Neuronal stem cell (in vitro differentiated cells): ENCODE measurements around the gene ALDH2.
"Not testable (repeated sequence)": the region's sequence is repeated elsewhere in the genome, so short reads cannot be mapped to it uniquely, and the experiment has no call there.

Experiments used
- DNase-seq: peaks from one replicate; pipeline ENCODE4 v3.0.0-alpha.2; 2013; ENCODE audit warnings: low spot score
- H2AFZ ChIP-seq: one replicate; pipeline ENCODE4 v1.6.1; 2013; ENCODE audit warnings: mild to moderate bottlenecking, low read length, inconsistent platforms
- H2AK5ac ChIP-seq: 2 replicates; pipeline ENCODE4 v1.6.1; 2013; ENCODE audit warnings: low read depth, mild to moderate bottlenecking, inconsistent platforms, low read length, moderate library complexity, mixed read lengths
- H2BK120ac ChIP-seq: 2 replicates; pipeline ENCODE4 v1.6.1; 2013; ENCODE audit warnings: low read depth, mild to moderate bottlenecking, inconsistent platforms, low read length, moderate library complexity, mixed read lengths
- H2BK12ac ChIP-seq: one replicate; pipeline ENCODE4 v1.6.1; 2013; ENCODE audit warnings: low read length, inconsistent platforms
- H2BK15ac ChIP-seq: 2 replicates; pipeline ENCODE4 v1.6.1; 2013; ENCODE audit warnings: mild to moderate bottlenecking, low read length, inconsistent platforms, mixed read lengths
- H2BK5ac ChIP-seq: one replicate; pipeline ENCODE4 v1.6.1; 2013; ENCODE audit warnings: inconsistent platforms, mild to moderate bottlenecking, low read length, moderate library complexity
- H3K14ac ChIP-seq: one replicate; pipeline ENCODE4 v1.6.1; 2013; ENCODE audit warnings: low read length, inconsistent platforms
- H3K18ac ChIP-seq: 2 replicates; pipeline ENCODE4 v1.6.1; 2013; ENCODE audit warnings: low read length, inconsistent platforms
- H3K23ac ChIP-seq: 2 replicates; pipeline ENCODE4 v1.6.1; 2013; ENCODE audit warnings: low read depth, mild to moderate bottlenecking, mixed read lengths, low read length, inconsistent platforms; ENCODE audit not compliant: poor library complexity
- H3K27ac ChIP-seq: replicated peaks from 3 replicates; pipeline ENCODE4 v1.5.1; 2013; ENCODE audit warnings: low read length, inconsistent platforms
- H3K27me3 ChIP-seq, 3 experiments: 2 replicates each; pipeline ENCODE4 v1.6.1; 2013; ENCODE audit warnings: low read length in 3 of 3, mild to moderate bottlenecking in 2 of 3, inconsistent platforms in 1 of 3, low read depth in 1 of 3, mixed read lengths in 1 of 3, moderate library complexity in 1 of 3; ENCODE audit not compliant: control insufficient read depth in 3 of 3, insufficient read depth in 3 of 3
- H3K36me3 ChIP-seq, 2 donors: replicated peaks in 1 of 2; 2 replicates each; pipeline ENCODE4 v1.6.1; 2013; ENCODE audit warnings: low read length in 2 of 2; ENCODE audit not compliant: control insufficient read depth in 2 of 2, insufficient read depth in 2 of 2
- H3K4ac ChIP-seq: 2 replicates; pipeline ENCODE4 v1.6.1; 2013; ENCODE audit warnings: inconsistent platforms, mild to moderate bottlenecking, low read length, moderate library complexity
- H3K4me1 ChIP-seq, 2 donors: 1 replicate in 1 of 2; 2 replicates in 1 of 2; pipeline ENCODE4 v1.6.1; 2013; ENCODE audit warnings: low read length in 2 of 2, low read depth in 1 of 2; ENCODE audit not compliant: control insufficient read depth in 2 of 2, insufficient read depth in 1 of 2
- H3K4me2 ChIP-seq: one replicate; pipeline ENCODE4 v1.6.1; 2013; ENCODE audit warnings: mild to moderate bottlenecking, low read length, inconsistent platforms; ENCODE audit not compliant: insufficient read depth, poor library complexity, severe bottlenecking
- H3K4me3 ChIP-seq, 2 donors: 2 replicates each; pipeline ENCODE4 v1.5.1; 2013; ENCODE audit warnings: low read length in 2 of 2, mild to moderate bottlenecking in 2 of 2, inconsistent platforms in 1 of 2, moderate library complexity in 1 of 2
- H3K79me1 ChIP-seq: one replicate; pipeline ENCODE4 v1.6.1; 2013; ENCODE audit warnings: low read depth, mild to moderate bottlenecking, inconsistent platforms, low read length, moderate library complexity
- H3K9ac ChIP-seq: one replicate; pipeline ENCODE4 v1.6.1; 2013; ENCODE audit warnings: mild to moderate bottlenecking, low read depth, low read length, inconsistent platforms; ENCODE audit not compliant: poor library complexity
- H3K9me3 ChIP-seq, 2 donors: replicated peaks in 1 of 2; 2 replicates each; pipeline versions ENCODE3 to v1.6.1; 2013; ENCODE audit warnings: low read length in 2 of 2, mild to moderate bottlenecking in 2 of 2, inconsistent platforms in 1 of 2, low read depth in 1 of 2, mixed read lengths in 1 of 2, moderate library complexity in 1 of 2; ENCODE audit not compliant: control insufficient read depth in 2 of 2, insufficient read depth in 1 of 2
- H4K8ac ChIP-seq: one replicate; pipeline ENCODE4 v1.6.1; 2013; ENCODE audit warnings: low read depth, mild to moderate bottlenecking, inconsistent platforms, low read length, moderate library complexity
- H4K91ac ChIP-seq: one replicate; pipeline ENCODE4 v1.6.1; 2013; ENCODE audit warnings: low read length, low read depth, mild to moderate bottlenecking, inconsistent platforms; ENCODE audit not compliant: poor library complexity
- WGBS, 2 donors: extraction: QIAGEN DNeasy Blood & Tissue Kit; methylation state at CpG; one replicate each; pipeline ENCODE4 v1.1.7; 2013; ENCODE audit warnings: missing lambda C conversion rate in 2 of 2, mixed read lengths in 1 of 2; ENCODE audit not compliant: insufficient read length in 2 of 2, insufficient replicate concordance in 1 of 2; ENCODE audit errors: extremely low coverage in 2 of 2; 5-methylcytosine and 5-hydroxymethylcytosine counted together

Gene ALDH2

DNA sequence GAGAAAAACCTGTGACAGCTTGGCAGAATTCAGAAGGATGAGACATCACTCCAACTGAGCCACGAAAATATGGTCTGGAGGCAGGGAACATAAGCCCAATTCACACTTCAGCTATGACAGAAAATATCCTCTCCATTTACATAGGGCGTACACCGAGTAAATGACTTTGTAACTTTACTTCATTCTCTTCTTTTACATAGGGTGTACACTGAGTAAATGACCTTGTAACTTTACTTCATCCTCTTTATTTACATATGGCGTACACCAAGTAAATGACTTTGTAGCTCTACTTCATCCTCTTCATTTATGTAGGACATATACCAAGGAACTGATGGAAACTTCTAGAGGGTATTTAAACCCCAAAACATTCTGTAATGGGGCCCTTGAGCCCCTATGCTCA lies 61.2 kb downstream of the ALDH2 start:
- WGBS, 2 donors = no CpG with 5 or more reads among the region's 4 CpGs
- H4K91ac ChIP-seq = no peak overlapping the region
- H3K27ac ChIP-seq = no peak overlapping the region

GRCh38 chr12:111828338-111828979 lies 61.7 kb downstream of the ALDH2 start:
- H3K27ac ChIP-seq = no peak overlapping the region
- no peaks in the 10 kb centered on the region for H3K27me3 ChIP-seq
- WGBS, 2 donors = no CpG with 5 or more reads among the region's 8 CpGs
- no peak overlapping the region for H3K14ac ChIP-seq
- no peaks in the 10 kb centered on the region for H3K79me1 ChIP-seq
- H3K4me1 ChIP-seq = peaks cover 0 to 11% of the 10 kb centered on the region in 2 donors
- H4K8ac ChIP-seq = no peak overlapping the region
- H3K9me3 ChIP-seq = peaks cover 0 to 4% of the 10 kb centered on the region in 2 donors
- H3K4me3 ChIP-seq = no peak overlapping the region
- no peak overlapping the region for H2BK15ac ChIP-seq
- H3K4ac ChIP-seq = no peak overlapping the region
- no peak overlapping the region for H3K23ac ChIP-seq
- H2AFZ ChIP-seq = no peak overlapping the region
- H2AK5ac ChIP-seq = no peak overlapping the region
- no peak overlapping the region for H2BK12ac ChIP-seq
- no peak overlapping the region for H4K91ac ChIP-seq
- no peak for DNase-seq
- H3K9ac ChIP-seq = no peak overlapping the region
- no peak overlapping the region for H3K4me2 ChIP-seq
- no peak overlapping the region for H3K18ac ChIP-seq
- no peak overlapping the region for H2BK120ac ChIP-seq
- no peaks in the 10 kb centered on the region for H3K36me3 ChIP-seq
- no peak overlapping the region for H2BK5ac ChIP-seq

More for the DNA sequence above, 61.2 kb downstream of the ALDH2 start:
- Histone ChIP-seq H3K79me1 (no peaks in the 10 kb centered on the region), H3K4me3 (no peak overlapping the region), H2AK5ac (no peak overlapping the region), H3K36me3 (no peaks in the 10 kb centered on the region), H2BK15ac (no peak overlapping the region), H3K9ac (no peak overlapping the region), H3K23ac (no peak overlapping the region), H2BK120ac (no peak overlapping the region), H2BK12ac (no peak overlapping the region), H2AFZ (no peak overlapping the region), H4K8ac (no peak overlapping the region), H2BK5ac (no peak overlapping the region), H3K4ac (no peak overlapping the region), H3K4me2 (no peak overlapping the region), H3K9me3 (peaks cover 0 to 4% of the 10 kb centered on the region in 2 donors), H3K4me1 (peaks cover 0 to 16% of the 10 kb centered on the region in 2 donors), H3K18ac (no peak overlapping the region), H3K27me3 (no peaks in the 10 kb centered on the region), H3K14ac (no peak overlapping the region)
- DNase-seq = no peak

GRCh38 chr12:111829635-111830034 lies 62.9 kb downstream of the ALDH2 start:
- H3K27ac ChIP-seq, H3K18ac ChIP-seq, H4K8ac ChIP-seq, H2BK120ac ChIP-seq, H2BK5ac ChIP-seq, H3K79me1 ChIP-seq, H4K91ac ChIP-seq, H3K36me3 ChIP-seq, H2BK15ac ChIP-seq, H3K23ac ChIP-seq, H3K4me2 ChIP-seq, H3K27me3 ChIP-seq, H2AK5ac ChIP-seq, H2AFZ ChIP-seq, DNase-seq, H3K4me1 ChIP-seq, H3K4ac ChIP-seq, H3K4me3 ChIP-seq, H2BK12ac ChIP-seq, H3K9me3 ChIP-seq, H3K9ac ChIP-seq, H3K14ac ChIP-seq: not testable (repeated sequence)
- no CpG with 5 or more reads among the region's 3 CpGs for WGBS, 2 donors

GRCh38 chr12:111834740-111835386 lies 68.1 kb downstream of the ALDH2 start:
- not testable (repeated sequence) for H2BK120ac ChIP-seq, H3K9me3 ChIP-seq, H2BK15ac ChIP-seq, H3K27ac ChIP-seq, H3K79me1 ChIP-seq, H3K27me3 ChIP-seq, DNase-seq, H2BK5ac ChIP-seq, H3K4me1 ChIP-seq, H3K4me3 ChIP-seq, H3K18ac ChIP-seq, H3K4ac ChIP-seq, H2BK12ac ChIP-seq, H3K9ac ChIP-seq, H3K14ac ChIP-seq, H2AK5ac ChIP-seq, H3K23ac ChIP-seq, H4K8ac ChIP-seq, H4K91ac ChIP-seq, H3K4me2 ChIP-seq, H3K36me3 ChIP-seq
- H2AFZ ChIP-seq = peak overlapping the region; percentile 57
- WGBS, 2 donors = no CpG with 5 or more reads among the region's 22 CpGs
